ENCODE data around the gene CKAP2L.

The CKAP2L gene

DNA sequence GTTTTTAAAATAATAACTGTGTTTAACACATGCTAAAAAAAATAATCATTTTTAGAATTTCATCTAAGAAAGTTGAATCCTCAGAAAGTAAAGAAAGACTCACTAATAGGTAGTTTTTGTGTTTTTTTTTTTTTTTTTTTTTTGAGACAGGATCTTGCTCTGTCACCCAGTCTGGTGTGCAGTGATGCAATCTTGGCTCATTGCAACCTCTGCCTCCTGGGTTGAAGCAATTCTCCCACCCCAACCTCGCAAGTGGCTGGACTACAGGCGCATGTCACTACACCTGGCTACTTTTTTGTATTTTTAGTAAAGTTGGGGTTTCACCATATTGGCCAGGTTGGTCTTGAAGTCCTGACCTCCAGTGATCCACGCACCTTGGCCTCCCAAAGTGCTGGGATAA lies 7.1 kb downstream of the CKAP2L start:
- peak in 1 of 5 donors; percentile 39 for DNase-seq

DNA sequence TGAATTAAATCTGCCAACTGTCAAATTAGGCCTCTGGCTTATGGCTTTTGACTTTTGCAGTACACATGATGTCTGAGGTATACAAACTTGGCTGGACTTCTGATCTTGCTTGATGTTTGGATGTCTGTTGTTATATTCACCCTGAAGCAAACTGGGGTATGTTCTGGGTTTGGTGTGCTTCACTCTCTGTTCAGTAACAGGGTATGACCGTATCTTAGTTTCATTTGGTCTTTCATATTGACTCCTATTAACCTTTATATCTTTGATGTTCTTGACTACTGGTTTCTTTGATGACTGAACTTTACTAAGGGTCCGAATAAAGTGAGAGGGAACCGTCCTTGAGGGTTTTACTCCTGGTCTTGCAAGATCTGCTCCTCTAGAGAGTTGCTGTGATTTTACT lies 8.2 kb downstream of the CKAP2L start:
- DNase-seq, result no peak

DNA sequence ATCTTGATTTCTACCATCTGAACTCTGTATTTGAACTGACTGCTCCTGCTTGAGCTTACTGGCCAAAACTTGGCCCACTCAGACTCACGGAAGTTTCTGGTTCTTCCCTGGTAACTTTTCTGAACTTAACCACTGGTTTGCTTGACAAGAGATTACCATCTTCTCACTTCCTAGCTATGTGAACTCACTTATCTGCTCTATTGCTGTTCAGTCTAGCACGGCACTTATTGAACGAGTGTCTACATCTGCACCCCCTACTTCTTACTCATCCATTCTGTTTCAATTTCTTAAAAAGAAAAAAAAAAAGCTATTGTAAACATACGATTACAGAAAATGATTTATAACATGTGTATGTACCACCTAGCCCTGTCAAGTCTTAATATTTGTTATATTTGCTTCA lies 9.0 kb downstream of the CKAP2L start:
- DNase-seq, result no peak

DNA sequence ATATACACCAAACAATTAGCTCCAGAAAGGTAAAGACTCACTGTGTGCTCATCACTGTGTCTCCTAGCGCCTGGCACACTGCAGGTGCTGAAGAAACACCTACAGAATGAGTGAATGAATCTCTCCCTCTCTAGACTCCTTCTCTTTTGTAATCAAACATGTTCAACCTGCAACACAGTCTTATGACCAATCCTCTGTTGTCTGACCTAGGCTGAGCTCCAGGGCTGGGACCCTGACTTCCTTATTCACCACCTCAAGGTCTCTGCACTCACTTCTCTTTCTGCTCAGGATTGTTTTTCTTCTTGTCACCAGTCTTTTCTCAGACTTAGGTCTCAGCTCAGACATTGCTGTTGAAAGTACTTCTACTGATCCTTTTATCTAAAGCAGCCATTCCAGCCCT lies 9.8 kb downstream of the CKAP2L start:
- no peak for DNase-seq

DNA sequence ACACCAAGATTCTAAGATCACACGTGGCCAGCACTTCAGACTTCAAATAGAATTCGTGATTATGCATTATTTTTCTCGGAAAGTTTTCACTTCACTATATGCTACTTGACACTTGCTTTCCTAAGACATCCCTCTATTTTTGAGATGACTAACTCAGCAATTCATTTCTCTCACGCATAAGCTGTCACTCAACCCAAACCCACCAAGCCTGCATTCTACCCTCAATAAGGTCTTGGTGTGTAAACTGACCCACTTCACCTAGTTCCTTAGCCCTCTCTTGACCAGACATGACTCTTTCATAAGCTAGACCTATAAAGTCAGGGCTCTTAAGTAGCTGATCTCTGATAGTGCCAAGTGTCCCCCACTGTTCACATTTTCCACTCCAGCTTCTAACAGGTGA lies 11.7 kb downstream of the CKAP2L start:
- no peak for DNase-seq

DNA sequence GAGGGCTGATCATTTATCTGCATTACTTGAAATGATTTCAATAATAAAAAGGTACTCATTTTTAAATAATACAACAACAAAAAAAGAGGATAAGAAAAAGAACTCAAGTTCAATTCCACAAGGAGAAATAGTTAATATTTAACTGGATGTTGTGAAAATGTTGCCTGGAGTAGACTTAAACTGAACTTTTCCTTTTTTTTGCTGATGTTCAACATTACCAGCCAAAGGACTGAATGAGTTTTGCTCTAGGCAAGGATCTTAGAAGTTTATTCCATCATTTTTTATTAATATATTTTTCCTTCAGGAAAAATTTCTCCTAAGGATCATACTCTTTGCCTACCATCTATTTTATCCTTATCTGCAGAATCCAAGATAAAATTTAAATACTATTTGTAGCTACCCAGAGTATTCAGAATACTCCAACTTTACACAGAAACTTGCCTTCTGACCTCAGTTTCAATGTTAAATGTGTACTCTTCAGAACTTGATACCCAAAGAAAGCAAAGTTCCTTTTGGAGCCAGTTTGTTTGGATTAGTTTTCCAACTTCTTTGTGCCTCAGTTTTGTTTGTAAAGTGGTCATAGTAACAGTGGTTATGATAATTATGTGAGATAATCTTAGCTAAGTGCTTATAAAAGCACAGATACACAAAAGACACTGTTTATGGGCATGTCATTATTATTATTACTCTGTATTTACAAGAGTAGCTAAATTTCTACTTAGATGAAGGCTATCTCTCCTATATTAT lies 12.8 kb downstream of the CKAP2L start:
- no peak for DNase-seq

DNA sequence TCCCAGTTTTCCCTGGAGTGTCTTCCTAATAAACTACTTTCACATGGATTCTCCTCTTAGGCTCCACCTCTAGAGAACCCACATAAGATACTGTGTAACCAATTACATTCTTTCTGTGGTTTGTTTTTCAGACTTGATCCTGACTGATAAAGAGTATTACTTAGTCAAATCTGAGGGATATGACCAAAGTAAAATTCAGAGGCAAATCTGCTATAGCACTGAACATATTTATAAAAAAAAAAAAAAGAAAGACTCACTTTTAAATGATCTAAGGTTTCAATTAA lies 13.9 kb downstream of the CKAP2L start:
- no peak for DNase-seq

DNA sequence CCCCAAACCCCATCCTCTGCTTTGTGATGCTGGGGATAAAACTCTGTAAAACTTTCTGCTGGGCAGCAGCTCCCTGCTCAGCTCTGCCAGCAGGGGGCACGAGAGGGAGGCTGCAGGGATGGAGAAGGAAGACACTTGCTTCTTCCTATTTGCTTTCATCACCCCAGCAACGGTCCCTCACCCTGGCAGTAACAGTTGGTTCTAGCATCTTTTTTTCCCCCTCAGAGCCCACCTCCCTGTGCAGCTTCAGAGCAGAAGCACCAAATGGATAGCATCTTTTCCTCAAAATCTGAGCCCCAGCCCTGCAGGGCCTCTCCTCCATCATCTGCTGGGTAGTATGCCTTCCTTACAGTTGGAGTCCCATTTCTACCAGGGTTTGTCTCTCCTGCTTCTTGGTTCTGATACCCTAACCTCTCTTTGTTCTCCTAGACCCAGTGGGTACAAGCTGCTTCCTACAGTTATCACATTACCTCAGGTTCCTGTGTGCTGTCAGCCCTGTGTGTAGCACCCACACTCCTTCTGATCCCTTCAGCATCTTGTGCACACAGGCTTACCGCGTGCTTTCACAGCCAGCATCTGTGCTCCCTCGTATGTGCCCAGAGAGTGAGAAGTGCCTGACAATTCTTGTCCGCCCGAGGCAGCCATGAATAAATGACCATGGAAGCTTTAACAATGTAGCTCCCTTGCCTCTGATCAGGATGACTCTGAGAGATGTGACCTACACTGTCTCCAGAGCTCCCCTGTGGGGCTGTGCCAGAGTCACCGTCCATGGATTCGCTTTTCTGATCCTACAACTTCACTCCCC lies 14.5 kb downstream of the CKAP2L start:
- DNase-seq, result peak; percentile 57 to 81 (median 72)

DNA sequence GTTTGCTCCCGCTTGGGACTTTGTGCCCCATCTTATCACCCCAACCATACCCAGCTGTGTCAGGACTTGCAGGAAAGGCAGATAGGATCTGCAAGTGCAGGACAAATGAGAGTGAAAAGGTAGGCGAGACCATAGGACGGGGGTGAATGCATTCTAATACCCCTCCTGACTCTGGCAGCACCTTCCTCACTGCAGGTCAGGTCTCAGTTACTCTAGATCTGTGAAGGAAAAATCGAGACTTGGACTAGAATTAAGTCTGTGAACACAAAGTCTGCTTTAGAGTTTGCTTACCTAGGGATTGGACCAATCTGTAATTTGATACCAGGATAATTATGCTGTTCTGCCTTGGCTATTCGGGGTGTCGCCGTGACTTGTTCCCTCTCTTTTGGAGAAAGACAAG lies 23.9 kb downstream of the CKAP2L start:
- no peak for DNase-seq

DNA sequence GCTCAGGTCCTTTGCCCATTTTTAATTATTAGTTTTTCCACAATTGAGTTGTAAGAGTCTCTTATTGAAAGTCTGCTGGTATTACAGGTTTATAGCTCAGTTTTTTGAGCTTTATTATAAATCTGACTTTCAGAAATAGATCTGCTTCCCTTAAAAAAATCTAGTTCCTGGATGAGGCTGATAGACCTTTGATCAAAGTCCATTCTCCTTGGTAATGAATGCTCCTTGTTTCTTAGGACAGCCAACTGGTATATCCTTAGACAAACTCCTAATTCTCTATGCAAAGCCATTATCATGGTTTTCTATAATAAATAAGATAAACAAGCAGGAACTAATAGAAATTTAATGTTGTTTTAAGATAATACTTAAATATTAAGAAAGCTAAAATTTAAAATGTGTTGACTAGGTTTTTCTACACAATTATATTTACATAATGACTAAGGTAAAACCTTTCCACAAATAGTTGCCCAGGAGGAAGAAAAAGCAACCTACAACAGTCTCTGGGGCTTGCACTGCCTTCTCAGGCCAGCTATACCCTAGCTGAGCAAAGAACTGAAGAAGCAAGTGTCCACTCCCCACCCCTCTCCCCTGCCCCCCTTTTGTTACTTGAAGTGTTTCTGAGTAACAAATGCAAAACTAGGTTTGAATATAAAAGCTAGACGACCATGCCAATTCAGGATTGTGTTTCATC lies 26.7 kb downstream of the CKAP2L start:
- DNase-seq, result no peak

DNA sequence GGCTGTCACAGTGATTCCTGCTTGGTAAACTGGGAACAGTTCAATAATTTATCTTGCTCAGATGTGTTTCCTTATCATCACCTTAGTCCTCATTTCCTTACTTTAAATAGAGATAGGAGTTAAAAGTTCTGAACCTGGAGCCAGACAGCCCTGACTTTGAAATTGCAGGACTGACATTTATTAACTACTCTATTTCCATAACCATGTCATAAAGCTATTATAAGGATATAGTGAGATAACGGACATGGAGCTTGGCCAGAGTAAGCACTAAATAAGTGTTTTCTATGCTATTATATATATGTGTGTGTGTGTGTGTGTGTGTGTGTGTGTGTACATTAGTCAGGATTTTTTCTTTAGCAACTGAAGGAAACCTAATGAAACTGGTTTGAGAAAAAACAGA lies 30.5 kb downstream of the CKAP2L start:
- DNase-seq, result no peak

DNA sequence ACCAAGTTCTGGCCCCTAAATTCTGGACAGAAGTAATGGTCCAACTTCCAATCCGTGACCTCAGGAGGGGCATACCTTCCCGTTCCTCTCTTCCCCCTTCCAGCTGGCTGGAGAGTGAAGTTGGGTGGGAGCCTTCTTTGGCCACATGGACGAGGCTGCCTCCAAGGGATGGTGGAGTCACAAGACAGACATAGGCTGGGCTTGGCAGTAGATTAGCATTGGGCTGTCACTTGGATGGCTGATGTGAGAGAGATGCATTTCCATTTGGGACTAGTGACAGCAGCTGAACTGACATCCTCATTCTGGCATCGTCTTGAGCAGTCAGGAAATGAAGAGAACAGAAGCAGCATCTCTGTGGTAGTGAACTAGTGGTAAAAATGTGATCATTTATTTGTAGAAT lies 31.0 kb downstream of the CKAP2L start:
- DNase-seq, result no peak

DNA sequence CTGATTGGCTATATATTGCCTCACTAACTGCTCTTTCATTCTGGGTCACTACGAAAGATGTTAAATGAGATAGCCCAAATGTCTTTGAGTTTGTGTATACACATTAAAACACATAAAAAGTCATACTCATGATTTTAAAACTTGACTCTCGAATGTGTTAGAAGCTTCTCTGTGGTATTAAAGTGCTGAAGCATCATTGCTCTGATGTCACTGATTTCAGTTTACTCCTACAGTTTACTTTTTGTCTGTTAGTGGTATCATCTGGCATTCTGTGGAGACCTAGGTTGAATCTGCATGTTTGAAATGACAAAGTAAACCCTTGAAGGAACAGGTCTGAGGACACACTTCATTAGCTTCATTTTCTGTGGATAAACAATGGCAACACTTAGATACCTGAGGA lies 32.9 kb downstream of the CKAP2L start:
- no peak for DNase-seq

DNA sequence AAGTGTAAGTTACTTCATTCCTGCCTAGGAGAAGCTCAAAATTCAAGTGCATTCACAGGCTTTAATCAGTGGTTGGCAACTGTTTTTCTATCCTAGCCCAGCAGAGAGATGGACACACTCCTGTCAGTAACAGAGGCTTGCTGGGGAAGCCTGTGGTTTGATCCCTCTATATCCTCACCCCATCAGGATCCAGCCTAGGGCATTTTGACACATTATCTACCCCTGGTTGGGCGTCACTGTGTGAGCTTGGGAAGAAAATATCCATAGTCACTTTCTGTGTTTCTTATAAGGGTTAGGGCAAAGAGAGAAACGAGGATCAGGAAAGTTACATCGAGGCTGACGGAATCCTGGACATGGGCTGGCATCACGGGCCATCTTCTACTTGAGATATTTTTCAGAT lies 33.6 kb downstream of the CKAP2L start:
- no peak for DNase-seq

DNA sequence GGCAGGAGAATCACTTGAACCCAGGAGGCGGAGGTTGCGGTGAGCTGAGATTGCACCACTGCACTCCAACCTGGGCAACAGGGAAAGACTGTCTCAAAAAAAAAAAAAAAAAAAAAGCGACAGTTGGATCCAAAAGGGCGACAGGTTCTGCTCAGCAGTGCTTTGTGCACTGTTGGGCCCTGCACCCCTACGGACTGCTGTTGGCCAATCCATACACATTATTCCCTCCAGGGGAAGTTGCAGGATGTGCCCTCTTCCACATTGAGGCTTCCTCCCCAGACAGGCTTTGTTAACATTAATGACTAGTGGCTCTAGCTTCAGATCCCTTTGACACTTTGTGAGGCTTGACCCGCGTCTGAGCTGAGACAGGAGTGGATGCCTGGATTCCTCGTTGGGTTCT lies 34.2 kb downstream of the CKAP2L start:
- DNase-seq, result no peak

DNA sequence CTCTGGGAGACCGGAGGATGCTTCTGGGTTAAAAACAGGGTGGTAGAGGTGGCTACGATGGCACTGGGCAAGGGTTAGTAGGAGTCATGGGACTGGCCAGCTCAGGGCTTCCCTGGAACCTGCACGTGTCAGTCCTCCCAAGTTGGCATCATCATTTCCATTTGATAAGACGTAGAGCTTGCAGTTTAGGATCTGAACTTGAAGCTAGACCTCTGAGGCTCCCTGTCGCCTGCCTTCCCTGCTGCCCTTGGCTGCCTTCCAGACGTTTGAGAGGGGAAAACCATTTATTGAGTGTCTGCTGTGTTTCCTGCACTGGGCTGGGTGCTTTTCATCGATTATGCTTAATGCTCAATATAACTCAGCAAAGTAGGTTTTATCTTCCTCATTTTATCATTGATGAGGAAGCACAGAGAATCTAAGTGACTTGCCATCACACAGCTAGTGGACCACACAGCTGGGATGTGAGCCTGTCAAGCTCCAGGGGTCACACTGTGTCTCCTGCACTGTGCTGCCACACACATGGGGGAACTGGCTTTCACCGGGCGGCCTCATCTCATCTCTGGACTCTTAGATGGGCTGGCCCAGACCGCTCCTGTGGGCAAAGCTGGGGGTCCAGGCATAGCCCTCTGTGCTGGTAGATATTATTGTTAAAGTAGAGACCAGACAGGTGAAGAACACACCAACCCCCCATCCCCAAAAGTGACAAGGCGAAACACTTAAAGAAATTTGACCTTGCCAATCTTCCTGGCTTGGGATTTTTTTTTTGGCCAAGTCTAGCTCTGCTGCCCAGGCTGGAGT lies 35.8 kb downstream of the CKAP2L start:
- DNase-seq, result no peak

DNA sequence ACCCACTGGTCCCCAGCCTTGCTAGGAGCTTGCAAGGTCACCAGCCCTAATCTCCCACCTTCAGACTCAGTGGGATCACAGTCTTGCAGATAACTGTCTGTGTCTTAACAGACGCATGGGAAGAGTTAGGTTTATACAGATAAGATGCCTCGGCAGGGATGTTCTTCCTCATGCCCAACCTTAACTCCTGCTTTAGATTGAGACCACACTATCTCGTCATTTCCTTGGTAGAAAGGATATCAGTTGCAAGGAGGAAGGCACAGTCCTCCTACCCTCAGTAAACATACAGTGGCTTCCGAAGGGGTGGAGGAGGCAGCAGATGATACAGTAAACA lies 36.4 kb downstream of the CKAP2L start:
- no peak for DNase-seq

DNA sequence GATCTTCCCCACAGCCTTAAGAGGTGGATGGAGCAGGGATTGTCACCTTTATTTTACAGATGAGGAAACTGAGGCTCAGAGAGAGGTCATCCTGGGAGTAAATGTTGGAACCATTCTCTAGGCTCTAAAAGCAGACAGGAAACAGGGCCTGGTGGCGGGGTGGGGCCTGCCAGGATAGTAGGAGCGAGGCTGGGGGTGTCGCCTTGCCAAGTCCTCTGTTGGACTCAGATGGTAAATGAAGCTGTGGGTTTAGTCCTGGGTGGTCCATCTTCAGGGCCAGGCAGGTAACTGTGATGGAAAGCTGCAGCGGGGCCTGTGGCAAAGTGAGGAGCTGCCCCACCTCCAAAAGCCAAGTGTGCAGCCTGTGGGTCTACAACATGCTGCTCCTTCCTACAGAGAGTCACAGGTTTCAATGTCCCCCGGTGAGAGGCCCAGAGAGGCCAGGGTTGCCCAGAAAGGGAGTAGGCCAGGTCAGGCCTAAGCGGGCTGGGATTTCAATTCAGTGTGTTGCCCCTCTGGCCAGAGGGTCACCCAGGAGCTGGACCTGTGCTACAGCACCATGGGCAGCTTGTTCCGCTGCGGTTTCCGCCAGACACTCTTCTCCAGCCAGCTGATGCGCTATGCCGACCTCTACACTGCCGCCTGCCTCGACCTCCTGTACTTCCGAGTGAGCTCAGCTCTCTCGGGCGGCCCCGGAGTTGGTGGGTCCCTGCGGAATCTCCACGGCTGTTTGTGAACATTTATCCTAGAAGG lies 37.0 kb downstream of the CKAP2L start:
- no peak for DNase-seq

DNA sequence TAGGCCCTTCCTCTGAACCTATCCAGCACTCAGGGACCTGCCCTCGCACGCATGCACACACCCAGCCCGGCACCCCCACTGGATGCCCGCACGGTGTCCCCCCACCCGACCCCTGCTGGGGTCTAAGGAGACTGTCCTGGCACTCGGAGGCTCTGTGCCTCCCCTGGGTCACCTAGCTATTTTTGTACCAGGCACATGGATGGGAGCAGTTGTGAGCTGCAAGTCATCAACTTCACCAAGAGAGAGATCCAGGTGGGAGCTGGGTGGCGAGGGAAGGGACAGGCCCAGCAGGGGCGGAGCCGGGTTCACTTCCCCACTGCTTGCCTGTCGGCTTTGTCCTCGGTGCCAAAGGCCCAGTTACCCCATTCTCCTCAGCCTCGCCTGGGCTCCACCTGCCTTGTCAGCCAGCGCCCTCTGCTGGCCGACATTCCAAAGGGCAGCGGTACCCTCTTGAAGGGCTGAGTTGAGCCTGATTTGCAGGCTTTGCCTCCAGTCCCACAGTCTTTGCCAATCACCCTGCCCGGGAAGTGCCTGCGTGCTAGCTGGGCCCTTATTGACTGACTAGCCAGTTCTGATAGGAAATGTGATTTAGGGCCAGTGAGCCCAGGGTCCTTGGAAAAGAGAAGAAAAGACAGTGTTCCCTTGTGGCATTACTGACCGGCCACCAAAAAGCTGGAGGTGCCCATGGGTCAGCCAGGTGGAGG lies 37.8 kb downstream of the CKAP2L start:
- DNase-seq, result peak; percentile 70 to 90 (median 78)

DNA sequence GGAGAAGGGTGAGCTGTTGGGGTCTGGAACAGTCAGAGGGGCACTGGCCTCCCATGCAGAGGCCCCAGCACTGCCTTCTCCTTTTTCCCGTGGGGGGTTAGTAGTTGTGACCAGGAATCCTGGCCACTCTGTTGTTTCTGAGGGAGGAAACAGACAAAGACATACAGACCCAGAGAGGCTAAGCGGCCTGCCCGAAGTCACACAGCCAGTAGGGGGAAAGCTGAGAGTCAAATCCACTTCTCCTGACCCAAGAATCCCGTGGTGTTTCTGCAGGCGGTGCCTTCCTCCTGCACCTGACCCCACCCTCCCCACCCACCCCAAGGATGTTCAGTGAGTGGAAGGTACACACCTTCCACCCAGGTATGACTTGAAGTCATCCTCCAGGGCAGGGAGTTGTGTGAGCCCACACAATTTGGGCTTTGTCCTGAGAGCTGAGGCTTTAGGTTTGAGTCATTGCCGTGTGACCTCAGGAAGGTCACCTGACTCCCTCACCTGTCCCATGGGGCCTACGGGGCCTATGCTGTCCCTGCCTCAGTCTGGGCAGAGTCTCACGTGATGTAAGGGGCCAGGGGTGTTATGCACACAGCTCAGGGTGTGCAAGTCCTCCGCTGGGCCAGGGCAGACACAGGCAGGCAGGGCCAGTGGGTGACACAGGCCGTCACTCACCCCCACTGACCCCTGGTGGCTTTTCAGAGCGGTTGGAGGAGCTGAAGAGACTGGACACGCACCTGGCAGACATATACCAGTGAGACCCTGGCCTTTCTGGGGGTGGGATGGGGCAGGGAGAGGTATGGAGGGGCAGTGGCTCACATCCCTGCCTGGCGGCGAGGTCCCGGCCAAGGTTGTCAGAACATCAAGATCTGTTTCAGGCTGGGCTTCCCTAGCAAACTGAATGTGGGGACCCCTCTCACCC lies 38.6 kb downstream of the CKAP2L start:
- DNase-seq, result no peak
